ENCODE measurements around the gene SPO11.
"Not testable (repeated sequence)": the region's sequence is repeated elsewhere in the genome, so short reads cannot be mapped to it uniquely, and the experiment has no call there.

SPO11 gene

DNA sequence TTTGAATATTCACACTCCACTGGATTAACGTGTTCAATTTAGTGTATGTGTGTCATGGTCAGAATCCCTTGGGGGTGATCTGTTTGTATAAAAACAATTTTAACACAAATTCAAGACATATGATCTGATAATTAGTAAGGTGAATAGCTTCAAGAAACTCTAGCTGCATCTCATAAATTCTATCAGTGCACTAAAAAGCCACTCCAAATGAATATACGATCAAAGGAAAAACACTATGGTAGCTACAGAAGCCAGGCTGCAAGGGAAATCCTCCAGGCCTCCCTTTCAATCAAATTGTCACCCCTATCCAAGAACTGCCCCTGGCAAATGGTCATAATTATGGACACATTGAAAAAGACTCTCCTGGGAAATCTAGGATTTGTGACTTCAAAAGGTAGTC, 12.1 kb downstream of the SPO11 start:
- DNase-seq (ENCODE audit: low spot score), result no peak

DNA sequence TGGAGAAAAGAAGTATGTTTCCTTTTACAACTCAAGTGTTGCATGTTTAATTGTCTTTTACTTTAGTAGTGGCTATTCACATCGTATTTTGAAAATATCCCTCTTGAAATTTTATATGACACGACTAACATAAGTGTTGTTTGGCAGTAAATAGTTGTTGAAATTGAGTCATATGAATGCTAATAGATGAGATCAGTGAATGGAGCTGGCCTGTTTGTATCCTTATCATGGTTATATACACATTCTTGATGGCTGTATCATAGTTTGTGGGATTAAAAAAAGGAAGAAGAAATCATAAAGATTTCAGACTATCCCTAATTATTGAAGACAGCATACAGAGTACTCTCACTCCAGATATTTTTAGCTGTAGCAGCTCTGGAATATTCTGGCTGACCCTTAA, 13.2 kb downstream of the SPO11 start:
- DNase-seq (ENCODE audit: low spot score), result no peak

DNA sequence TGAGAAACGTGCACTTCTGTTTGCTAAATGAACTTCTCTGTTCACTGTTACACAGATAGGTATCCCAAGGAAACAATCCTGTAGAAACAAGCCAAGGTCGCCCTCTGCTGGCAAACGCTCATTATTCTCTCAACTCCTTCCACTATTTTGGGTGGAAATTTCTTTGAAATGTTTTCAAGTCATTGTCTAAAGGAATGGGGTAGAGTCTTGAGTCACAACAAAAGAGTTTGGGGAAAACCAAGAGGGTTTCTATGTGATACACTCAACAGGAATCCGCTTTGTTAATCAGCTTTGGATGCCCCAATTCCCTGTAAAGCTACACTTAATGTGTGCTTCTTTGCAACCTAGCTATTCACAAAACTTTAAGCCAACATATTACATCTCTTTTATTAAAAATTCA, 16.9 kb downstream of the SPO11 start:
- DNase-seq (ENCODE audit: low spot score), result peak; percentile 86

DNA sequence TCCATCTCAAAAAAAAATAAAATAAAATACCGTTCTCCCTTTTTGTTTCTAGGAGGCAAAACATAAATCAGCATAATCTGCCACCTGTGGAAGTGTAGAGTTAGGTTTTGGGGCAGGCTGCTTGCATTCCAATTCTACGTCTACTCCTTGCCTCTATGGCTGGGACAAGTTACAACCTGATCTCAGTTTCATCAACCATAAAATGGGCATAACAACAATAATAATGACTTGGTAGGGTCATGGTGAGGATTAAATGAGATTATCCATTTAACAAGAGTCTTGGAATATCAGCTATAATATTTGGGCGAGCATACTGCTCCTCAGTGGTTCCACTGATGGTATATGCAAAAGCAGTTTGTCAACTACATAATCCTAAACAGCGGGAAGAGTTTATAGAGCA, 17.8 kb downstream of the SPO11 start:
- DNase-seq (ENCODE audit: low spot score), result no peak

DNA sequence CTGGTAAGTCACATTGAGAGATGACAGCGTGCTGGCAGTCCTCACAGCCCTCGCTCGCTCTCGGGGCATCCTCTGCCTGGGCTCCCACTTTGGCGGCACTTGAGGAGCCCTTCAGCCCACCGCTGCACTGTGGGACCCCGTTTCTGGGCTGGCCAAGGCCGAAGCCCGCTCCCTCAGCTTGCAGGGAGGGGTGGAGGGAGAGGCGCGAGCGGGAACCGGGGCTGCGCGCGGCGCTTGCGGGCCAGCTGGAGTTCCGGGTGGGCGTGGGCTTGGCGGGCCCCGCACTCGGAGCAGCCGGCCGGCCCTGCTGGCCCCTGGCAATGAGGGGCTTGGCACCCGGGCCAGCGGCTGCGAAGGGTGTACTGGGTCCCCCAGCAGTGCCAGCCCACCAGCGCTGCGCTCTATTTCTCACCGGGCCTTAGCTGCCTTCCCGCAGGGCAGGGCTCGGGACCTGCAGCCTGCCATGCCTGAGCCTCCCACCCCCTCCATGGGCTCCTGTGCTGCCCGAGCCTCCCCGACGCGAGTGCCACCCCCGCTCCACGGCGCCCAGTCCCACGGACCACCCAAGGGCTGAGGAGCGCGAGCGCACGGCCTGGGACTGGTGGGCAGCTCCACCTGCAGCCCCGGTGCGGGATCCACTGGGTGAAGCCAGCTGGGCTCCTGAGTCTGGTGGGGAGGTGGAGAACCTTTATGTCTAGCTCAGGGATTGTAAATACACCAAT, 18.8 kb downstream of the SPO11 start:
- not testable (repeated sequence) for DNase-seq (ENCODE audit: low spot score)

DNA sequence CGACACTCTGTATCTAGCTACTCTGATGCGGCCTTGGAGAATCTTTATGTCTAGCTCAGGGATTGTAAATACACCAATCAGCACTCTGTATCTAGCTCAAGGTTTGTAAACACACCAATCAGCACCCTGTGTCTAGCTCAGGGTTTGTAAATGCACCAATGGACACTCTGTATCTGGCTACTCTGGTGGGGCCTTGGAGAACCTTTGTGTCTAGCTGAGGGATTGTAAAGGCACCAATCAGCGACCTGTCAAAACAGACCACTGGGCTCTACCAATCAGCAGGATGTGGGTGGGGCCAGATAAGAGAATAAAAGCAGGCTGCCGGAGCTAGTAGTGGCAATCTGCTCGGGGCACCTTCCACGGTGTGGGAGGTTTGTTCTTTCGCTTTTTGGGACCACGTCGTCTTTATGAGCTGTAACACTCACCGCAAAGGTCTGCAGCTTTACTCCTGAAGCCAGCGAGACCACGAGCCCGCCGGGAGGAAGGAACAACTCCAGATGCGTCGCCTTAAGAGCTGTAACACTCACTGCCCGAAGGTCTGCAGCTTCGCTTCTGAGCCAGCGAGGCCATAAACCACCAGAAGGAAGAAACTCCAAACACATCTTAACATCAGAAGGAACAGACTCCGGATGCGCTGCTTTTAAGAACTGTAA, 19.4 kb downstream of the SPO11 start:
- DNase-seq (ENCODE audit: low spot score), result not testable (repeated sequence)

DNA sequence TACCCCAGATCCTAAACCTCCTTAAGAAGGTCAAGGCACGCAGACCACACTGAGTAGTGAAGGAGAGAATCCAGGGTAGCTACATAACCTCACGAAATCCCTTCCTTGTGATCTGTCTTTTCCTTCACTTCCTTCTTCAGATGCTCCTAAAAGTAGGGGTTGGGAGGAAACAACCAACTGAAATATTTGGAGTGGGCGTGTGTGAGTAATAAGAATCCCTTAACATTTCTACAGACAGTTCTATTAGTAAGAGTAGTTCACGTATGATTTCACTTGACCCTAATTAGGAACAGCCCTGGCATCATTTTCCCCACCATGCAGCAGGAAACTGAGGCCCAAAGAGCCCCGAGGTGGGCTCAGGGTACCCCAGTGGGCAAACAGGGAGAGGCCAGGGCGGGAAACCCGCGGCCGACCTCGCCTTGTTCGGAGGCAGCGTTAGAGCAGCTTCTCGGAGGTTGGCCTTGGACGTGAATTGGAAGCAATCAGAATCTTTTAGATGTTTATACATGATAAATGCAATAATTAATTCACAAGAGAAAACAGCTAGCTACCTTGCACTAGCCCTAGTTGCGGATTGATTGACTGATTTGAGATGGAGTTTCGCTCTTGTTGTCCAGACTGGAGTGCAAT, 20.6 kb downstream of the SPO11 start:
- DNase-seq (ENCODE audit: low spot score), result no peak

DNA sequence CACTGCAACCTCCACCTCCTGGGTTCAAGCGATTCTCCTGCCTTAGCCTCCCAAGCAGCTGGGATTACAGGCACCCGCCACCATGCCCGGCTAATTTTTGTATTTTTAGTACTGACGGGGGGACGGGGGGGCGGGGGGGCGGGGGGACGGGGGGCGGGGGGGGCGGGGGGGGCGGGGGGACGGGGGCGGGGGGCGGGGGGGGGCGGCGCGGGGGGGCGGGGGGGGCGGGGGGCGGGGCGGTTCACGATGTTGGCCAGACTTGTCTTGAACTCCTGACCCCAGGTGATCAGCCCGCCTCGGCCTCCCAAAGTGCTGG, 21.1 kb downstream of the SPO11 start:
- not testable (repeated sequence) for DNase-seq (ENCODE audit: low spot score)

DNA sequence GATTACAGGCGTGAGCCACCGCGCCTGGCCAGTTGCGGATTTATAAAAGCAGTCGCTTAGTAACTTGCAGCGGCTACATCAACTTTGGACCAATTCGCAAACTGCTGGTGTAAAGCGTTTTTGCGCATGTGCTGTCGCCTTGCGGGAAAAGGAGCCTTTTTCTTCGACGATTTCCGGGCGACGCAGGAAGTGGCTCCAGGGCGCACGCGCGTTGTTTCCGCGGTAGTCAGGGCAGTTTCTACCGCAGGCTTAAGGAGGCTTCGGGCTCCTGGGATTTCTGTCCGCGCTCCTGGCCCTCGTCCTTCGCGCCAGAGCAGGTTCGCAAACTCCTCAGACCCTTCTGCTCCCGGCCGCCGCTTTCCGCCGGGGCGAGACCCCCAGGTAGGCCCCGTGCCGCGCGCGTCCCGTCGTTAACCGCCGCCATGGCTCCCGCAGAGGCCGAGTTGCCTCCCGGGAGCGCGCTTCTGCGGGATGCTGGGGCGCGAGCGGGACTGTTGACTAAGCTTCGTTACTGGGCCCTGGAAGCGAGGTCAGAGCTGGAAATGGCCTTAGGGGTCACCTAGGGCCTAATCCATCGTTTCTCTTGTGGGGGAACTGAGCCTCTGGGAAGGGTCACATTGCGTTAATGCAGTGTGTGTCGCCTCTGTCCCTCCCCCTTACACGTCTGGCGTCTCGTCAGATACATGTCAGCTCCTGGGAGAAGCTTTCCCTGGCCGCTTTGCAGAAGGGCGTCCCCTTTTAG, 21.6 kb downstream of the SPO11 start, which contains the start of gene RAE1:
TSS of gene RAE1 (plus strand) at position 214 of the 742 bp plus-strand sequence. CDS start 2,784 bp downstream, outside the sequence.
- peak; percentile 91 for DNase-seq (ENCODE audit: low spot score)

DNA sequence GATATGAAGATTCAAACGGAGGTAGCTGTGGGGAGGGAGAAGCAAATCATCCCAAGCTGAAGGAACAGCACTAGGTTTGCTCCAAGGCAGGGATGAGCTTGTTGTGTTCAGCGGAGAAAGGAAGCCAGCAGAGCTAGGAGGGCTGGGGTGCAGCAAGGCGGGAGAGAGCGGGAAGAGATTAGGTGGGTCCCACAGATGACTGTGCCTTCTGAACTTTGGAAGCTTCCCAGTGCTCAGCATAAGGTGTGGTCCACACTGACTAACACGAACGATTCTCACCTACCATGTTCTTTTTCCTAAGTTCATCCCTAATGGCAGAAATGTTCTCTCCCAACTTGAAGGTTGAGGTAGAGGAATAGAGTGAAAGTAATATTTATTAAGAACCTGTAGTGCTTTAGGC, 22.7 kb downstream of the SPO11 start:
- DNase-seq (ENCODE audit: low spot score), result no peak

DNA sequence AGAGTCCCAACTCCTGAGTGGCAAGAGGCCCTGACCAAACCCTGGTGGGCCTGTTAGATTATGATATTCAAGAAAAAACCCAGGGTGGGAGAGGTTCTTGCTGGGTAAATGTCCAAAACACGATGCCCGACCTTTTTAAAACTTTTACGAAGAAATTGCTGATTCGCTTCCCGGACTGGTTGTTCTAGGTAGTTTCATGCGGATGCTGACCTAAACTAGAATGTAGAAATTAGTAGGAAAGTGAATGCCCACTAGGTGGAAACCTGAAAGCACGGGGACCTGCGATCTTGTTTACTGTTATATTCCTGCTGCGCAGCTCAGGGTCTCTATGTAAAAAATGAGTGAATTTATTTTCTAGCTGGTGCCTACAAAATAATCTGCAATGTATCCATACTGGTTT, 23.7 kb downstream of the SPO11 start:
- DNase-seq (ENCODE audit: low spot score), result no peak

DNA sequence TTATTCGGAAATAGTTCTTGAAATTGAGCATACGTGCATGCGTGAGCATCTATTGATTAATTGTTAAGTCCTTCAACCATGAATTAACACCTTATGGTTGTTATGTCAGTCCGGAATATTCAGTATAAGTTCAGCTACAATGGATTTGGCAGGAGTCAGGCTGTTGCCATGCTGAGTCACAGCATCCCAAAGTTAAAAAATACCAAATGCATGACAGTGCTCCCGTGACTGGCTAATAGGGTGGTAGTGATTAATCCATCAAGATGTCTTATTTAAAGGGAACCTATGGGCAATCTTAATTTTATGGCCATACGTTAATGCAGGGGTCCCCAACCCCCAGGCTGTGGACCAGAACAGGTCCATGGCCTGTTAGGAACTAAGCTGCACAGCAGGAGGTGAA, 31.9 kb downstream of the SPO11 start:
- DNase-seq (ENCODE audit: low spot score), result no peak

DNA sequence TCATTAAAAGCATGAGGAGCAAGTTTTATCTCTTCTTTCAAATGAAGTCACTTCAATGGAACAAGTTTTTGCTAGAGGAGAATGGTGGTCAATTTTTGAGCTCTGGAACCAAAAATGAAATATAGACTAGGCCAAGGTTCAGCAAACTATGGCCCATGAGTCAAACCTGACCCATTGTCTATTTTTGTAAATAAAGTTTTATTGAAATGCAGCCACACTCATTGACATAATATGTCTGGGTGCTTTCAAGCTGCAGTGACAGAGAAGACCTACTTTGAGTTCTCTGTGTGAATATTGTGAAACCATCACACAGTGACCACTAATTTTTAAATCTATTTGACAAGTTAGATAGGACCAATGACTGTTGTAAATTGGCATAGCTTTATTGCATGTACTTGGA, 34.8 kb downstream of the SPO11 start:
- no peak for DNase-seq (ENCODE audit: low spot score)

DNA sequence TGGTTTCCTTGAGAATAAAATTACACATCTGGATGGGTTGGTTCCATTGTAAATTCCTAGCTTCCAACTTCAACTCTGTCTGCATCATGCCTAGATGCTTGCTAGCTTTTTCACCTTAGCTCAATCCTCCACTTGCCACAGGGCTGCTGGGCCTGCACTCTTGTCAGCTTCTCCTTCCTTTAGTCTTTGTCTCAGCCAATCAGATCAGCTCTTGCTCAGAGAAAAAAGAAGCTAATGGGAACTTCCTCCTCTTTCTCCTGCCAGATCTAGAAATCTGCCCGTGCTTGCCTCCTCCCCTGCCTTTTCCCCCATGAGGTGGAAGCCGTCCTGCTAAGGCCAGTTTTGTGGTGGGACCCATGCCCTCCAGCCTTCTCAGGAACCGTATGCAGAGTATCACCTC, 40.0 kb downstream of the SPO11 start:
- peak; percentile 44 for DNase-seq (ENCODE audit: low spot score)

DNA sequence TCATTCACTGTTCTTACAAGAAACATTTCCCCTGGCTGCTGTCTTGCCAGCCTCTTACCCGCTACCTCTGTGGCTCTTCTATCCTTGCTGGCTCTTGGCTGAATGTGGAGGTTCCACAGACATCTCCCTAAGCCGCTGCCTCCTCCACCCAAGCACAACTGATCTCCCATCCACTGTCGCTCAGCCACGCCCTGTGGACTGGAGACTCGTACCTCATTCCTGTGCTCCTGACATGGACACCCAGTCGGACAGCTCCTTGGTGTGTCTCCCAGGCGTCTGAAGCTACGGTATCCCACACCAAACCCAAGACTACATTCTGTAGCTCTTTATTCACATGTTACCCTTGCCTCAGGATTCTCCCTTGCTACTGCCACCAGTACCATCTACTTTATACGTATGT, 40.7 kb downstream of the SPO11 start:
- no peak for DNase-seq (ENCODE audit: low spot score)

DNA sequence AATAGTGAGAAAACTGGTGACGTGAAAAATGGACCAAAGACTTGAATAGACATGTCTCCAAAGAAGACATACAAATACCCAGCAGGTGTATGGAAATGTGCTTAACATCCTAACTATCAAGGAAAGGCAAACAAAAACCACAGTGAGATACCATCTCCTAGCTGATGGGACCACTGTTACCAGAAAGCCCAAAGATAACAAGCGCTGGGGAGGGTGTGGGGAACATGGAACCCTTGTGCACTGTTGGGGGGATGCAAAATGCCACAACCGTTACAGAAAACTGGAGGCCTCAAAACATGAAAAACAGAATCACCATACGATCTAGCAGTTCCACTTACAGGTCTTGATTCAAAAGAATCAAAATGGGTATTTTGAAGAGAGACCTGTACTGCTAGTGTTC, 41.8 kb downstream of the SPO11 start:
- DNase-seq (ENCODE audit: low spot score), result no peak

DNA sequence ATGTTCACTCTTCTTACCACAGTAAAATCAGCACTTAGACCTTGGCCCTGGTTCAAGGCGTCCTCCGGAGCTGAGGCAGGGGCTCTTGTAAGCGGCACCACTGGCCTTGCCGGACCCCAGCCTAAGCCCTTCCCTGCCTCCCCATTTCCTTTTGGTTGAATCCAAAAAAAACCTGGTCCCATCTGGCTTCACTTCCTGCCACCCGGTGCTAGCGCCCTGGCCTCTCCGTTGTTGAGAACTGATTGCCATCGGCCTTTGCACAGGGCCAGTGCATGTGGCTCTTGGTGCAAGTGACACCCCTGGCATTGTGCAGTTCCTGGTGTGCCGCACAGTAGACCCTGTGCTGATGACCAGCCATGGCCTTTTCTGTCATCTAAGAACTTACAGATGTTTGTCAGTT, 42.6 kb downstream of the SPO11 start:
- no peak for DNase-seq (ENCODE audit: low spot score)

DNA sequence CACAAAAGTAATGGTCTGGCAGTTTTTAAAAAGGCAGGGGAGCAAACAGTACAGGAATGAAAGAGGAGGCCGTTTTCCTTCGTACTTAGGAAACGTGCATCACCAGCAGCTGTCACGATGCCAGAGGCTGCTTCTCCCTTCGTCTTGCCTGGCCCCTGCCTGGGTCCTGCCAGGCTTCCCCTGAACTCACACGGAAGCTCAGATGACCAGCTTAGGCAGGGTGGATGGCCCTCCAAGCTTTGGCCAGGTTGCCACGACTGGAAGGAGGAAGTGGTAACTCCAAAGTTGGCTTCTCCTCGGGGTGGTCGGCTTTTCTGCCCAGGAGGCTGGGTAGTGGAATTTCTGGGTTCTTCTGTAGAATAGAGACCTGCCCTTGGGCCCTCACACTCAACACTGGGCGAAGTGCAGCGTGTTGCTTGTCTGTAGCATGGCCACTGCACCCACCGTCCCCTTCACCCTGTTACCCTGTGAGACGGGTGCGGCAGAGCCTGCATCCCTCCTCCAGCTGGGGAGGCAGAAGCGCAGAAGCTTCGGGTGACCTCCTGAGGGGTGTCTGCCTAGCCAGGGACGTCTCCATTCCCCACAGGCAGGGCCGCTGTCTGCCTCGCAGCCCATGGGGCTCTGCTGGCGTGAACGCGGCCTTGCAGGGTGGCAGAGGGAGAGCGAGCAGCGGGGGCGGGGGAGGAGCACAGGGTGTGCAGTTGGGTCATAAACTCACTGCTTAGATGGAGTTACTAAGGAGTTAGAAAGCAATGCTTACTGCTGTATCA, 43.2 kb downstream of the SPO11 start:
- no peak for DNase-seq (ENCODE audit: low spot score)

DNA sequence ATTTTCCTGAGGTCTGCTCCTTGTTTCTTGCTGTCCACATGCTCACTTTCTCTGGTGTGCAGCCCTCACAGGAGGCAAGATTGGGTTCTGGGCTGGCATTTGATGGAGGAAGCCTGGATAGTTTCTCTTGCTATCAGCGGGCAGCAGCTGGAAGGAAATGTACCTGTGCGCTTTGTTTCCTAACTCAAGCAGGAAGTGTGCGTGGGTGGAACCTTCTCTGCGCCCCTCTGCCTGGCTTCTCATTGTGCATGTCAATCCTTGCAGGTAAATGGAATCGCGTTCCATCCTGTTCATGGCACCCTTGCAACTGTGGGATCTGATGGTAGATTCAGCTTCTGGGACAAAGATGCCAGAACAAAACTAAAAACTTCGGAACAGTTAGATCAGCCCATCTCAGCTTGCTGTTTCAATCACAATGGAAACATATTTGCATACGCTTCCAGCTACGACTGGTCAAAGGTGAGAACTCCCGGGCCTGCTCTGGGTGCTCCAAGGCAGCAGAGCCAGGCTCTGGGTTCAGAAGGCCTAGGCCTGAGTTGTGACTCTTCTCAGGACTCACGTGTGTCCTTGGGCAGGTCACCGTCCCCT, 44.8 kb downstream of the SPO11 start:
- DNase-seq (ENCODE audit: low spot score), result no peak

DNA sequence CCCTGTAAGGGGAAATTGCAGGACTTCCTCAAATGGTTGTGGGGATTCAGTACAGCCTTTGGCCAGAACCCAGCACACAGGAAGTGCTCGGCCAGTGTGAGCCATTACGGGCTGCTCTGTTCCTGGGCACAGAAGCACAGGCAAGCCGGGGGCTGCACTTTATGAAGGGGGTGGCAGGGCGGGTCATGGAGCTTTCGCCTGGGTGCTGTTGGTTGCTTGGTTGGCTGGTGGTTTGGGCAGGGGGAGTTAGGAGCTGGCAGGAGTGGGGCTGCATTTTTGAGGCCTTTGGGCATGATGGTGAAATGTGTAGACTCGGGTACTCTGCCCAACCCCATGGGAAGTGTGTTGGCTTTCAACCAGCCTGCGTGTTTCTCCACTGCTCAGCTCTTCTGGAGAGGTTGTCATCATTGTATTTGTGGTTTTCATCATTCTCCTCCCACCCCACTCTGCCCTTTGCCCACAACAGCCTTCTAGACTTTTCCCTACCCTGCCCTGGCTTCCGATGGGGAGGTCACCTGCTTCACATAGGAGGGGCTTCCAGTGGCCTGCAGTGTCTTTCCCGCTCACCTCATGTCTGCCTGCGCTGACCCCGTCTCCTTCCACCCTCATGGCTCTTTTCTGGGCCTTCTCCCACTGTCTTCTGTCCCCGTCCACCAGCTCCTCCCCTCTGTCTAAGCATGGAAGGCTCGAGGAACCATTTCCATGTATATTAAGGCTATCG, 45.5 kb downstream of the SPO11 start:
- no peak for DNase-seq (ENCODE audit: low spot score)

DNA sequence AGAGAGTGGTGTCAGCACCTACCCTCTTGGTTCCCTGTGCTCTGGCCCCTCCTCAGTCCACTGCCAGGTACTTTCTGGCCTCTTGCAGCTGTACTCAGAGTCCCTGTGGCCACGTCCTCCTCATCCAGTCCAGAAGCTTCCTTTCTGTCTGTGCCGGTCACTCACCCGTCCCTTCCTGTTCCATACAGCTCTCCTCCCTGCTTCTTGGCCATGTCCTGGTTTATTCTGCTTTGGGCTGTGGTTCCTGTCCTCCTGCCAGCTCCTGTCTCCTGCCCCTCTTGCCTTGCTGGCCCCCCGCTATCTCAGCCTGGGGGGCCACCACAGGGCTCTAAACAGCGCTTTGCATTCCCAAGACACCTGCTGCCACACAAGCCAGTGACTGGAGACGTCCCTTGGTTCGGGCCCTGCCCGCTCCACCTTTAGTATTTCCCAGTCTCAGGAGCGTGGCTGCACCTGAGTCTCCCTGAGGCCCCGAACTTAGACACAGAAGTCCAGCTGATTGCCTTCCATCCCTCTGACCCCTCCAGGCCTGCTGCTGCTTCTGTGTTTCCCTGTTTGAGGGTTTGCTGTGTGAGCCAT, 46.1 kb downstream of the SPO11 start:
- no peak for DNase-seq (ENCODE audit: low spot score)

All from pons (tissue), 1 donor.